Stomach smooth muscle (tissue), 2 donors: Measurements from ENCODE around the gene ADPRHL1.

Source experiments
- H3K27ac ChIP-seq: one replicate; pipeline ENCODE4 v1.7.0; 2013; ENCODE audit warnings: mild to moderate bottlenecking, low read length, inconsistent platforms
- H3K27me3 ChIP-seq, 2 donors: one replicate each; pipeline ENCODE4 v1.7.0; 2013; ENCODE audit warnings: low read length in 2 of 2; ENCODE audit not compliant: insufficient read depth in 2 of 2, control insufficient read depth in 1 of 2
- H3K36me3 ChIP-seq, 2 donors: one replicate each; pipeline ENCODE4 v1.7.0; 2013; ENCODE audit warnings: low read length in 2 of 2; ENCODE audit not compliant: control insufficient read depth in 2 of 2, insufficient read depth in 2 of 2
- H3K4me1 ChIP-seq: one replicate; pipeline ENCODE4 v1.7.0; 2013; ENCODE audit warnings: low read length; ENCODE audit not compliant: control insufficient read depth, insufficient read depth
- H3K4me3 ChIP-seq, 2 donors: one replicate each; pipeline ENCODE4 v1.7.0; 2013; ENCODE audit warnings: low read length in 2 of 2
- H3K9ac ChIP-seq, 2 donors: one replicate each; pipeline ENCODE4 v1.7.0; 2013; ENCODE audit warnings: low read length in 2 of 2, mild to moderate bottlenecking in 1 of 2
- H3K9me3 ChIP-seq, 2 donors: one replicate each; pipeline ENCODE4 v1.7.0; 2013; ENCODE audit warnings: low read length in 2 of 2; ENCODE audit not compliant: control insufficient read depth in 2 of 2
- donor health status: healthy.
- donor health status: Pancreatic carcinoma.

The ADPRHL1 gene

GRCh38 chr13:113468029-113468428 lies 14.7 kb upstream of the ADPRHL1 start:
- Histone ChIP-seq H3K4me1 (no peaks in the 10 kb centered on the region), H3K27ac (no peak overlapping the region), H3K27me3 (no peaks in the 10 kb centered on the region), H3K4me3 (no peak overlapping the region), H3K9ac (no peak overlapping the region), H3K36me3 (peaks cover 13 to 14% of the 10 kb centered on the region in 2 donors), H3K9me3 (no peaks in the 10 kb centered on the region)

GRCh38 chr13:113466383-113466782 lies 13.1 kb upstream of the ADPRHL1 start:
- Histone ChIP-seq H3K4me1 (no peaks in the 10 kb centered on the region), H3K27me3 (no peaks in the 10 kb centered on the region), H3K4me3 (no peak overlapping the region), H3K9ac (no peak overlapping the region), H3K27ac (no peak overlapping the region), H3K36me3 (peaks cover 9 to 10% of the 10 kb centered on the region in 2 donors), H3K9me3 (no peaks in the 10 kb centered on the region)

DNA sequence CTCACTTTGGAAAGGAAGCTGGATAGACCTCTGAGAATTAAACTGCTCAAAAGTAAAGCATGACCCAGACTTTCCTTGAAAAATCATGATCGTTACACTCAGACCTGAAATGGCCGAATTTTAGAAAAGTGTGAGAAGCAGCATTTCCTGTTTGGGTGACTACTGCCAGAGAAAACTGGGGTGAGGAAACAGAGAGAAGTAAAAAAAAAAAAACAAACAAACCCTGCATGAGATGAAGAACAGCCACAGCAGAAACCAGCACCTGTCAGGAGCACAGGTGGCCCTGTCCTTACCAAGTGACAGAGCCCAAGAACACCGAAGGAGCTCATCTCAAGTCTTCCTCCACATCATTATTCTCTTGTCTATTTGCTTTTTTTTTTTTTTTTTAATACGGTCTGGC lies 12.0 kb upstream of the ADPRHL1 start:
- no peak overlapping the region for H3K9ac ChIP-seq
- H3K9me3 ChIP-seq: no peaks in the 10 kb centered on the region
- no peak overlapping the region for H3K4me3 ChIP-seq
- no peaks in the 10 kb centered on the region for H3K4me1 ChIP-seq
- no peak overlapping the region for H3K27ac ChIP-seq
- H3K36me3 ChIP-seq: peaks cover 13 to 15% of the 10 kb centered on the region in 2 donors
- no peaks in the 10 kb centered on the region for H3K27me3 ChIP-seq

DNA sequence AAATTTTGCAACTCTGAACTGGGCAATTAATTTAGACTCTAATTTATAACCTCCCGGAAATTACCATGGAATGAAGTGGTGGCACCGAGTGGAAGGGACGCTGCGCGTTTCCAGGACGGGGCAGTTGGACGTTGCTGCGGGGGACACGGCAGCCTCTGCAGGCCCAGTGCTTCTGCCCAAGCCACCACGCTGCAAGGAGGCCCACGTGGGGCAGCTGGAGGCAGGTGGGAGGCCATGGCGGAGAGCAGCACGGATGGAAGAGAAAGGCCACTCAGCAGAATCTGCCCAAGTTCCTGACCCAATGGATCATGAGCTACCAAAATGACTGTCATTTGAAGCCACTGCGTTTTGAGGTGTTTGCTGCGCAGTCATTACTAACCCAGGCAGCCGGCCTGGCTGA lies 11.2 kb upstream of the ADPRHL1 start:
- H3K9ac ChIP-seq: no peak overlapping the region
- H3K4me1 ChIP-seq: no peaks in the 10 kb centered on the region
- H3K27me3 ChIP-seq: no peaks in the 10 kb centered on the region
- peaks cover 19 to 21% of the 10 kb centered on the region in 2 donors for H3K36me3 ChIP-seq
- H3K4me3 ChIP-seq: no peak overlapping the region
- H3K9me3 ChIP-seq: no peaks in the 10 kb centered on the region
- H3K27ac ChIP-seq: no peak overlapping the region

DNA sequence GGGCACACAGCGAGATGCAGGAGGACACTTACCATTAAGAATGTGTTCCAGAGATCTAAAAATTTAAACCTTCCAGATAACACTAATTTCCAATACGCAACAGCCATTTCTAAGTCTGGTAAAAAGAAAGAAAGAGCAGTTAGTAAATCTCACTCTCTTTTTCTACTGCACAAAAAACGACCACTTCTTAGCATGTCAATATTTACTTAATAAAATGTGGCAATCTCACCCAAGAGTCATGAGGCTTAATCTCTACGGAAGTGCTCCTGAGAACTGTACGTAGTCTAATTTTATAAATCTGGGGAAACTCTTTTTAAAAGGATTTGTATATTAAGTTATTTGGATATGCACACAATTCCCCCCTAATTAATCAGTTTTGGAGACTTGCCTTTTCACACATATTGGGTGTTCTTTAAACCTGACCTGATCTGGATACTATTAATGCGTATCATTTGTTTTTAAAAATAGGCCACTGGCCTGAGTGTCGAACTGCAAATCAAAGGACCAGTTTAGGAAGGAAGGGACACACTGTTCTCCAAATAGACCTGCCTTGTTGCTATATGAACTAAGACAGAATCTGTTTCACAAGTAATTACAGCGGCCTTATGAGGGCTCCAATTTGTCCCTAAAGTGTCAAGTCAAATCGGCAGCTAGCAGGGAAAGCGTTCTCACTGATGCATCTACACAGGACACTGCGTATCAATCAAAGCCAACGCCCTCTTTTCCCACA lies 7.9 kb upstream of the ADPRHL1 start:
- no peaks in the 10 kb centered on the region for H3K27me3 ChIP-seq
- no peaks in the 10 kb centered on the region for H3K9me3 ChIP-seq
- peaks cover 15 to 29% of the 10 kb centered on the region in 2 donors for H3K36me3 ChIP-seq
- no peak overlapping the region for H3K27ac ChIP-seq
- H3K4me3 ChIP-seq: no peak overlapping the region
- no peak overlapping the region for H3K9ac ChIP-seq
- H3K4me1 ChIP-seq: peaks cover 9% of the 10 kb centered on the region

DNA sequence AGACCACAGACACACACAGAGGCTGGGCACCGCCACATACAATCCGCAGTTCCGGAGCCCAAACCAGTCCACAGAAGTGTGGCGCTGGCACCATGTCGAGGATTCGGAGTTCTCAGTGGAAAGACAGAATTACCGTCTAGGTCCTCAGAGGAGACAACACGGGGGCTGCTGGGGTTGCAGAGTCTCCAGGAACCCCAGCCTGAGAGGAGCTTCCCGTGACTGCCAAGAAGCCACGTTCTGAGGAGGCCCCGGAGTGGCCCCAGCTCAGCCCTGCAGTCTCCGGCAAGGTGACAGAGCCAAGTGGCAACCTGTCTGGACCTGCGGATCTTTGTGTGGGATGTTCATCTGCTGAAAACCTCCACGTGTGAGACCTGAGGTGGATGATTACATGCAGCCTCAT lies 7.3 kb upstream of the ADPRHL1 start:
- Histone ChIP-seq H3K4me1 (peaks cover 9% of the 10 kb centered on the region), H3K4me3 (no peak overlapping the region), H3K9me3 (no peaks in the 10 kb centered on the region), H3K27ac (no peak overlapping the region), H3K9ac (no peak overlapping the region), H3K27me3 (no peaks in the 10 kb centered on the region), H3K36me3 (peaks cover 17 to 31% of the 10 kb centered on the region in 2 donors)

GRCh38 chr13:113460064-113460555 lies 6.8 kb upstream of the ADPRHL1 start:
- Histone ChIP-seq H3K27me3 (no peaks in the 10 kb centered on the region), H3K9me3 (no peaks in the 10 kb centered on the region), H3K4me3 (no peak overlapping the region), H3K9ac (no peak overlapping the region), H3K27ac (no peak overlapping the region), H3K36me3 (peaks cover 17 to 35% of the 10 kb centered on the region in 2 donors), H3K4me1 (peaks cover 9% of the 10 kb centered on the region)

DNA sequence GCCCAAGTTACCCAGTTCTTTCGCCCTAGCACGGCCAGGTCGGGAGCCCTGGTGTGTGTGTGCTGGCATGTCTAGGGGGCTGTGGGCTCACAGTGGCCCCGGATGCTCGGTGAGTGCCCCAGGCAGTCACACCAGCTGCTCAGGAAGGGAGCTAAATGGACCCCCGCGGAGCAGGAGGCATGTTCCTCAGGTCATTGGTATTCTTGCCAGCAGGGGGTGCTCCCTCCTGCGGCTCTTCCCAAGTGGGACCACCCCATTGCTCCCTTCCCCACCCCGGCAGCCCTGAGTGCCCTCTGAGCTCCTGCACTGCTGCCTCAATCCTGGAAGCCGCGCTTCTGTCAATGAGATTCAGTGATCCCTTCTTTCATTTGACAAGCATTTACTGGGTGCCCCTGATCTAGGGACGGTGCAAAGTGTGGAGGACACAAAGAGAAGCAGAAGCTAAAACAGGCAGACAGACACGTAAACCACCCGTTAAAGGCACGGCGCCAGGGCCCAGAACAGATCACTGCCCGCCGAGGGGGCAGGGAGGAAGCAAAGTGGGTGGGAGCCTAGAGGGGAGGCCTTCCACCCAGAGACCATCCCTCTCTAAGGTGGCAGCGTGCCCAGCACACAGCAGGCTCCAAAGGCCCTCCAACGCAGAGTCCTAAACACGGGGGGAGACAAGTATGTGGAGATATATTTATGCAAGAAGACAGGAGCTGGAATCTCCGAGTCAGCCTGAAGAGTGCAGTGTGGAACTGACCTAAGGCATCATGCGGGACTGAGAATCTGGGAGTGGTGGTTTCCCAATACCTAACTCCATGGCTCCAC lies 5.2 kb upstream of the ADPRHL1 start:
- H3K9me3 ChIP-seq: no peaks in the 10 kb centered on the region
- no peak overlapping the region for H3K4me3 ChIP-seq
- H3K36me3 ChIP-seq: peaks cover 17 to 37% of the 10 kb centered on the region in 2 donors
- no peaks in the 10 kb centered on the region for H3K27me3 ChIP-seq
- H3K4me1 ChIP-seq: peaks cover 18% of the 10 kb centered on the region
- H3K27ac ChIP-seq: peak overlapping the region; percentile 31
- H3K9ac ChIP-seq: no peak overlapping the region

DNA sequence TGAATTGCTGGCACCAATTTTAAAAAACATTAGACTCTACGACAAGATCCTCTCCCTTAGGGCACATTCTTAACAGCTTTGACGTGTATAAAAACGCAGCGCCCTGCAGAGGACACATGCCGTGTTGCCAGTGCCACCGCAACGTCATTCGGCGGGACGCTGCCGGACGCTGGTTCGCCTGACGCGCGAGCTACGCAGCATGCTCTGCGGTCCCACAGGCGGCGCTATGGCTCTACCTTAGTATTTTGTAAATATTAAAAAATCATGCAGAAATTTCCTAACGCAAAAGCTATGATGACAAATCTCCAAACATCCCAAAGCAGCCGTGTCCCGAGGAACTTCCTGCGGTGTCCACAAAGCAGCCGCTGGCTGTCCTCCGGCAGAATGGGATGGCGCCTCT lies 4.2 kb upstream of the ADPRHL1 start:
- Histone ChIP-seq H3K36me3 (peaks cover 17 to 35% of the 10 kb centered on the region in 2 donors), H3K9ac (no peak overlapping the region), H3K27ac (no peak overlapping the region), H3K27me3 (no peaks in the 10 kb centered on the region), H3K9me3 (no peaks in the 10 kb centered on the region), H3K4me1 (peaks cover 23% of the 10 kb centered on the region), H3K4me3 (no peak overlapping the region)

GRCh38 chr13:113456116-113456702 lies 2.9 kb upstream of the ADPRHL1 start:
- Histone ChIP-seq H3K27ac (no peak overlapping the region), H3K4me3 (no peak overlapping the region), H3K27me3 (no peaks in the 10 kb centered on the region), H3K9me3 (no peaks in the 10 kb centered on the region), H3K9ac (no peak overlapping the region), H3K36me3 (peaks cover 17 to 35% of the 10 kb centered on the region in 2 donors), H3K4me1 (peaks cover 23% of the 10 kb centered on the region)
